WTC11 (cell line): ENCODE results near the gene SLC7A5. TPM values are rescaled to one million over a fixed set of nuclear protein-coding genes. Genes with fewer than 3 reads are reported as not detected.
"Not testable (repeated sequence)": the region's sequence is repeated elsewhere in the genome, so short reads cannot be mapped to it uniquely, and the experiment has no call there.

ENCODE experiments used
- ATAC-seq: fragments of 200-7000 bp; cut with Tn5 transposase; 2 replicates; pipeline ENCODE4 v1.10.0; 2021; ENCODE audit warnings: mild to moderate bottlenecking, moderate library complexity
- CTCF ChIA-PET: fragments of 300-600 bp; sonication (Branson Sonifier 250); formaldehyde crosslinking; loops from one replicate; lab custom pipeline; 2021; ENCODE audit warnings: antibody characterized with exemption; lab: Charles Lee
- POLR2A ChIA-PET: fragments of 350-600 bp; sonication (Branson Sonifier 250); formaldehyde crosslinking; loops from one replicate; lab custom pipeline; 2021; ENCODE audit warnings: antibody characterized with exemption; lab: Charles Lee
- DNase-seq: peaks from one replicate; pipeline ENCODE4 v3.0.0; 2021; ENCODE audit warnings: low spot score
- H3K27ac Mint-ChIP-seq: 2 replicates; pipeline ENCODE4 v1.8.0; 2021; ENCODE audit warnings: mixed read lengths
- H3K27me3 Mint-ChIP-seq: 2 replicates; pipeline ENCODE4 v1.8.0; 2021; ENCODE audit warnings: low read depth, mild to moderate bottlenecking, moderate library complexity, mixed read lengths
- H3K36me3 Mint-ChIP-seq: 2 replicates; pipeline ENCODE4 v1.8.0; 2021; ENCODE audit warnings: mixed read lengths
- H3K4me1 Mint-ChIP-seq: 2 replicates; pipeline ENCODE4 v1.8.0; 2022; ENCODE audit warnings: mixed read lengths
- H3K4me3 Mint-ChIP-seq: 2 replicates; pipeline ENCODE4 v1.8.0; 2021; ENCODE audit warnings: mild to moderate bottlenecking, moderate library complexity, mixed read lengths
- H3K9me3 Mint-ChIP-seq: 2 replicates; pipeline ENCODE4 v1.8.0; 2021; ENCODE audit warnings: mixed read lengths
- AR ChIP-seq: fragments of 250-450 bp; sonication (Bioruptor Pico); IDR thresholded peaks from 2 replicates; pipeline ENCODE4 v1.9.0; 2021; ENCODE audit warnings: mild to moderate bottlenecking
- CBFB ChIP-seq: sonication (generic); formaldehyde crosslinking; IDR thresholded peaks from 2 replicates; pipeline ENCODE4 v1.8.1; 2022; ENCODE audit warnings: mild to moderate bottlenecking, low read depth, missing genetic modification reagents
- CTCF ChIP-seq: fragments of 200-600 bp; IDR thresholded peaks from 2 replicates; pipeline ENCODE4 v1.8.0; 2022; ENCODE audit warnings: antibody characterized with exemption
- ESRRA ChIP-seq: sonication (generic); formaldehyde crosslinking; IDR thresholded peaks from 2 replicates; pipeline ENCODE4 v1.8.1; 2022; ENCODE audit warnings: mild to moderate bottlenecking, missing genetic modification reagents, borderline replicate concordance
- FOXJ3 ChIP-seq: sonication (generic); formaldehyde crosslinking; IDR thresholded peaks from 2 replicates; pipeline ENCODE4 v1.9.0; 2021; ENCODE audit warnings: missing genetic modification reagents, mild to moderate bottlenecking, borderline replicate concordance
- GABPB1 ChIP-seq: sonication (generic); formaldehyde crosslinking; IDR thresholded peaks from 2 replicates; pipeline ENCODE4 v1.8.1; 2023; ENCODE audit warnings: mild to moderate bottlenecking, missing genetic modification reagents
- JUN ChIP-seq: sonication (generic); formaldehyde crosslinking; IDR thresholded peaks from 2 replicates; pipeline ENCODE4 v1.8.0; 2023; ENCODE audit warnings: mild to moderate bottlenecking, missing genetic modification reagents
- MAX ChIP-seq: sonication (generic); formaldehyde crosslinking; IDR thresholded peaks from 2 replicates; pipeline ENCODE4 v1.8.0; 2022; ENCODE audit warnings: mild to moderate bottlenecking, missing genetic modification reagents
- SP1 ChIP-seq: sonication (generic); formaldehyde crosslinking; conservative IDR thresholded peaks from 2 replicates; pipeline ENCODE4 v1.8.1; 2022; ENCODE audit warnings: missing genetic modification reagents
- TEAD1 ChIP-seq: sonication (generic); formaldehyde crosslinking; IDR thresholded peaks from 2 replicates; pipeline ENCODE4 v1.8.0; 2022; ENCODE audit warnings: mild to moderate bottlenecking, missing genetic modification reagents
- ZMAT4 ChIP-seq: fragments of 250-450 bp; sonication (Bioruptor Pico); IDR thresholded peaks from 2 replicates; pipeline ENCODE4 v1.9.0; 2021; ENCODE audit warnings: mild to moderate bottlenecking
- ZNF416 ChIP-seq: fragments of 250-450 bp; sonication (Bioruptor Pico); IDR thresholded peaks from 2 replicates; pipeline ENCODE4 v1.9.0; 2021; ENCODE audit warnings: mild to moderate bottlenecking, inconsistent platforms
- total RNA-seq: library from RNA; stranded (reverse); gene quantifications from 3 replicates; pipeline ENCODE4 v1.2.3, GENCODE V29; 2021

SLC7A5 gene
- total RNA-seq, 1 experiment from 2014 or later, result 197 TPM

- H3K4me1 Mint-ChIP-seq, H3K36me3 Mint-ChIP-seq, H3K9me3 Mint-ChIP-seq, H3K27ac Mint-ChIP-seq, POLR2A ChIA-PET, H3K27me3 Mint-ChIP-seq: not testable (repeated sequence)
- peak overlapping the region; percentile 46; the same call in 1 of the 2 replicates for H3K4me3 Mint-ChIP-seq
- ATAC-seq (peak; percentile 84), DNase-seq (peak; percentile 93)
- CTCF ChIA-PET, result interaction anchor here (0.8 to 2.7 kb wide), 3 partner anchors 18 to 132 kb away, joined by 3 to 5 read pairs (median 4); no protein-coding TSS in a partner anchor
- peak; percentile 86 for TF ChIP-seq CTCF
- peak; percentile 45; the same call in 1 of the 2 replicates for TF ChIP-seq GABPB1 (CRISPR knock-in tag)
- 0 out of 2 replicates have a peak, but pooled peaks have one; percentile 34 for TF ChIP-seq MAX
Measured at GRCh38 chr16:87909203-87909935, 40.1 kb upstream of the SLC7A5 start.

- H3K4me3 Mint-ChIP-seq, H3K27me3 Mint-ChIP-seq, H3K9me3 Mint-ChIP-seq, ATAC-seq, H3K4me1 Mint-ChIP-seq, DNase-seq, H3K27ac Mint-ChIP-seq, H3K36me3 Mint-ChIP-seq, POLR2A ChIA-PET: not testable (repeated sequence)
- CTCF ChIA-PET, result interaction anchor here (0.8 to 2.7 kb wide), 2 partner anchors 19 to 131 kb away, joined by 3 to 5 read pairs; no protein-coding TSS in a partner anchor
Measured at GRCh38 chr16:87908101-87908500, 38.8 kb upstream of the SLC7A5 start.

- ChIA-PET POLR2A (interaction anchor here (0.6 kb wide), 1 partner anchor 149 kb away, joined by 4 read pairs; no protein-coding TSS in a partner anchor), CTCF (interaction anchor here (1.3 to 3.0 kb wide), 3 partner anchors 17 to 126 kb away, joined by 4 to 12 read pairs (median 4); no protein-coding TSS in a partner anchor)
- H3K9me3 Mint-ChIP-seq, H3K27ac Mint-ChIP-seq, ATAC-seq, H3K4me3 Mint-ChIP-seq, H3K27me3 Mint-ChIP-seq, H3K4me1 Mint-ChIP-seq, H3K36me3 Mint-ChIP-seq, DNase-seq: not testable (repeated sequence)
Measured at GRCh38 chr16:87905521-87905920, 36.2 kb upstream of the SLC7A5 start.

- CTCF ChIA-PET, result interaction anchor here (3.0 kb wide), 1 partner anchor 126 kb away, joined by 12 read pairs; no protein-coding TSS in a partner anchor
- POLR2A ChIA-PET, H3K36me3 Mint-ChIP-seq, H3K4me1 Mint-ChIP-seq, H3K27me3 Mint-ChIP-seq, H3K27ac Mint-ChIP-seq, H3K4me3 Mint-ChIP-seq, H3K9me3 Mint-ChIP-seq, DNase-seq: not testable (repeated sequence)
- peak; percentile 57 for ATAC-seq
Measured at GRCh38 chr16:87904963-87905362, 35.7 kb upstream of the SLC7A5 start.

GRCh38 chr16:87900489-87900888 is 31.2 kb upstream of the SLC7A5 start:
- DNase-seq, H3K9me3 Mint-ChIP-seq, POLR2A ChIA-PET, ATAC-seq, H3K27me3 Mint-ChIP-seq, H3K27ac Mint-ChIP-seq, H3K36me3 Mint-ChIP-seq, H3K4me1 Mint-ChIP-seq, H3K4me3 Mint-ChIP-seq: not testable (repeated sequence)
- CTCF ChIA-PET, result interaction anchor here (1.1 kb wide), 1 partner anchor 122 kb away, joined by 4 read pairs; no protein-coding TSS in a partner anchor

GRCh38 chr16:87897521-87898505 is 28.5 kb upstream of the SLC7A5 start:
- ChIA-PET CTCF (interaction anchor here (0.8 to 1.8 kb wide), 3 partner anchors 22 to 119 kb away, joined by 3 to 7 read pairs (median 4); no protein-coding TSS in a partner anchor), POLR2A (no interaction called here)
- H3K9me3 Mint-ChIP-seq, result no peaks in the 10 kb centered on the region
- no peaks in the 10 kb centered on the region for H3K27me3 Mint-ChIP-seq
- no peak for DNase-seq
- H3K36me3 Mint-ChIP-seq, result no peaks in the 10 kb centered on the region
- ATAC-seq, result no peak
- H3K27ac Mint-ChIP-seq, result no peak overlapping the region; the same call in 1 of the 2 replicates
- H3K4me3 Mint-ChIP-seq, result no peak overlapping the region
- H3K4me1 Mint-ChIP-seq, result no peaks in the 10 kb centered on the region
- TF ChIP-seq CBFB, result no peak
- TF ChIP-seq SP1 (CRISPR knock-in tag), result no peak
- no peak for TF ChIP-seq FOXJ3 (CRISPR knock-in tag)
- no peak for TF ChIP-seq TEAD1 (CRISPR knock-in tag)
- TF ChIP-seq ZMAT4, result no peak
- TF ChIP-seq AR (CRISPR knock-in tag), result no peak
- no peak for TF ChIP-seq GABPB1 (CRISPR knock-in tag)
- no peak for TF ChIP-seq ESRRA
- TF ChIP-seq ZNF416 (CRISPR knock-in tag), result no peak
- no peak for TF ChIP-seq JUN
